HG03521 (cell line): ENCODE measurements around the gene IGSF21.

ENCODE experiments used
- ATAC-seq: cut with Tn5 transposase; IDR thresholded peaks from one replicate; pipeline ENCODE4 v1.9.1; 2021; ENCODE audit warnings: mild to moderate bottlenecking, moderate library complexity; ENCODE audit not compliant: unreplicated experiment

Gene IGSF21

DNA sequence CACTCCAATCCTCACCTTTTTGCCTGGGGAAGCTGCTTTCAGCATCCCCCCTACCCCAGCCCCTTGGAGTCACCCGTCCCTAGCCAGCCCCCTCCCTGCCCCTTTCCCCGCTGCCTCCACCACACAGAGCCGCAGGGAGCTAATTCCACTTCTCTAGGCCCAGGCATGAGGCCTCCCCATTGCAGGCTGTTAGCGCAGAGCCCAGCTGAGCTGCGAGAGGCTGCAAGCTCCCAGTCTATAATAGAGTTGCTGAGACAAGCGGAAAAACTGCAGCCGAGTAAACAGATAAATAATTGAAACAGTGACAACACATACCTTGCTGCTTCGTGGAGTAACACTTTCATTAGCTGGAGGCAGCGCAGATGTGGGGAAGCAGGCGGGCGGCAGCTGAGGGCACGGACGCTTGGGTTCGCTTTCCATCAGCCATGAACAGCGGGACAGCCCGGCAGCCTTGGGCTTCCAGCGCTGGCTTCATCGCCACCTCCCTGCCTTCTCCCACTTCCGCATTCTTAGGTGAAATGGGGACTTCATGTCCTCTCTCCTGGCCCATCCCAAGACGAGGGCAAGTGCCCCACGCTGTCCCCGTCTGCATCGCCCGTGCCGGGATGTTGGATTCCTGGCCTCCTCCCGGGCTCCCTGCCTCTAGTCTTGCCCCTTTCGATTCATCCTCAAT, 183.3 kb downstream of the IGSF21 start:
- ATAC-seq, result no peak

DNA sequence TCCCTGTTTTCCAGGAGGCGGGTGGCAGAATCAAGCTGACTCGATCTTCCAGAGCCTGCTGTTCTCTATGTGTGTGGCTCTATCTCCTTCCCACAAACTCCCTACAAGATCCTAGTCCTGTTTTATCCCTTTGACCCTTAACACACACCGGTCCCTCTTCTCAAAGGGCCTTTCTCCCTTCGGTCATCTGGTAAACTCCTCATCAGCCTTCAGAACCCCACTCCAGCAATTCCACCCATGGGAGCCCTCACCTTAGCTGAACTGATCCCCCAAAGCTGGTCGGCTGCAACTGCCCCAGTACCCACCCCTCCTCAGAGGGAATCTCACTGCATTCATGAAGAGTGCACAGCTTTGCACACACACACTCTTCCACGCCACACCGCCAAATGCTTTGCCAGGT, 184.9 kb downstream of the IGSF21 start:
- ATAC-seq, result no peak

DNA sequence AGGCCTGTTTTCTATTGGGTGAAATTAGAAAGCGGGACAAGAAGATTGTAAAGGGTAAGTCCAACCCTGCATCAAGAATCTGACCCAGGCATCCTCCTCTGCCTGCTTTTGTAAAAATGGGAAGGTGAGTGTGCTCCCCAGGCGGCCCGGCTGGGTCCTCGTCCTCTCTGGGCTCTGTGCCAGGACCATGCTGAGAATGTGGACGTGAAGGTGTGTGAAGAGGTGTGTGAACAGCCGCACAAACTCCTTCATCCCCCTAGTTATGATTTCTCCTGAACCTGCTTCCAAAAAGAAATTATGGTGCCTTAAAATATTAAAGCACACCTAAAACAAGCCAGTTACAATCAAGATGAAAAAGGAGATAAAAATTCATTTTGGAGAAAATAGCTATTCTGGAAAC, 185.7 kb downstream of the IGSF21 start:
- no peak for ATAC-seq

DNA sequence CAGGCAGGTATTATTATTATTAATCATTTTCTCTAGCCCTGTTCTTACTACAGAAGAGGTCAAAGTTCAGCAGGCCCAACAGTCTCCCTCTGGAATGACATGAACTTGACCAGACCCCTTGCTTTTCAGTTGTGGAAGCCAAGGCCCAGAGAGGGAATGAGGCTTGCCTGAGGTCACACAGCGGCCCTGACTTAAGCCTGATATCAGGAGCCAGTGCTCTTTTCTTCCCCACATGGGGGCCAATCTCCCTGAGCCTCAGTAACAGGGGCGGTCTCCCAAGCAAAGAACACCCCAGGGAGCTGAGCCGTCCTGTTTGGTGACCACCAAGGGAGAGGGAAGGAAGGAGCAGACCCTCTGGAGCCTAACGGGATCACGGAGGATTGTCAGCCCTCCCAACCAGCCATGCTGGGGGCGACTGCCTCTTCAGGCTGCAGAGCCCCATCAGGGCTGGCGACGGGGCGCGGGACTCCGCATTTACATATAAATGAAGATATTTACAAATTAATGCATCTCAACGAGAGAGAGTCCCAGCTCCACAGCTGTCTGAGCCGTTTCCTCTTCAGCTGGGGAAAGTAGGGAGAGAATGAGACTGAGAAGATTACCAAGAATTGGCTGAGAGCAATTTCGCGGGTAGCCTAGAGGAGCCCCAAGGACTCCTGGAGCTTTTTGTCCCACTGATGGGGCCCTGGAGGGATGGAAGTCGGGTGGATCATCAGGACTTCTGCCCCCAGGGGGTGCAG, 187.0 kb downstream of the IGSF21 start:
- ATAC-seq, result no peak

DNA sequence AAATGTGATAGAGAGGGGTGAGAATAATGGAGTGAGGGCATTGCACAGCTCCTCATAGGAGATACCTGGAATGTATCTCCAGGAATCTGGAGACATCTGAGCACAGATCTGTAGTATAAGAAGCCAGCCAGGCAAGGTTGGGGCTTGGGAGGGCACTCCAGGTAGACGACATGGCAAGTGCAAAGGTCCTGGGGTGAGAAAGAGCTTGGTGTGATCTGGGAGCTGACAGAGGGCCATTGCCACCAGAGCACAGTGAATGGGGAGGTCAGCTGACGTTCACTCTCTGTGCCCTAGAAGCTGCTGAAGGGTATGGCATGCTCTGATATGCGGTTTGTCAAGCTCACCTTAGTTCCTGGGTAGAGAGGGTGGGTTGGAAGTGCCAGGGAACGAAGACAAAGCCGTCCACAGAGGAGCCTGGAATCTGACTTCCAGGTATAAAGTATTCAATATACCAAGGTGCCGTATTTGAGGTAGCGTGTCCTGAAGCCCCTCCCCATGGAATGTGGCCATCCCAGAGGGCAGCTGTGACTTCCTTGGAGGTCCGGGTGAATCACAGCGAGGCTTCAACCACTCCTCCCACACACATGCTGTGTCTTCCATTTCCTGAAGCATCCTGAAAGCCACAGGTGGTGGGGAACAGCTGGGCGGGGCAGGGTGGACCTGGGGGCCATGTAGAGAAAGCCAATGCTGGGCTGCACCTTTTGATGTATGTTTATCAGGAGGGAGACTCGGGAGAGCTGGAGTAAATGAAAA, 190.5 kb downstream of the IGSF21 start:
- no peak for ATAC-seq

DNA sequence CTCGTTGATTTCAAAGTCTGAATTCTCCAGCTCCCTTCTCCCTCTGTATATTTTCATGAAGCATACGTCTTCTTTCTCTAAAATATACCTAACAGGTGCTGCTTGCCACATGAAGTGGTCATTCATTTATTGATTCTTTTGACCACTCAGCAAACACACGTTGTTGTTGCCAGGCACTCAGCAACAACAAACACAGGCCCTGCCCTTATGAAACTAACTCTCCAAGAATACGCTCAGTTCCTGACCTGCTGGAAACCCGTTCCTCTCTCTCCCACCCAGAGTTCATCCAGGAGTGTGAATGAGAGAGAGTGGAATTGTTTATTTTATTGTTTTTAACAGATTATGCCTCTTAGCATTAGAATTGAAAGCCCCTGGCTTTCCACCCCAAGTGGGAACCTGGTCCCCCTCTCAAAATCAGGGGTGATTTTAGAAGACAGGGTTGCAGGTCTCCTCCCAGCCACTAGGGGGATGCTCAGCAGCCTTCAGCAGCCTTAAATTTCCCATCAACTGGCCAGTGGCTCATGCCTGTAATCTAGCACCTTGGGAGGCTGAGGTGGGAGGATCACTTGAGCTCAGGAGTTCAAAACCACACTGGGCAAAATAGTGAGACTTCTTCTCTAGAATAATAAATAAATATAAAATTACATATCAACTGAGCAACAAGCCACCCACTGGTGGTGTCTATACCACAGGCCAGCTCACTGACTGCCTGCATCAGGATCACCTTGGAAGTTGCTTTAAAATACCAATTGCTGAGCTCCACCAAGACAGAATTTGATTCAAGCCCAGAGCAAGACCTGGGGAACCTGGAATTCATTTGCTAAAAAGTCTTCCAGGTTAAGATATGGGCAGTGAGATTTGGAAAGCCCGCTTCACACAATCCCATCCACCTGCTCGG, 192.1 kb downstream of the IGSF21 start:
- no peak for ATAC-seq

DNA sequence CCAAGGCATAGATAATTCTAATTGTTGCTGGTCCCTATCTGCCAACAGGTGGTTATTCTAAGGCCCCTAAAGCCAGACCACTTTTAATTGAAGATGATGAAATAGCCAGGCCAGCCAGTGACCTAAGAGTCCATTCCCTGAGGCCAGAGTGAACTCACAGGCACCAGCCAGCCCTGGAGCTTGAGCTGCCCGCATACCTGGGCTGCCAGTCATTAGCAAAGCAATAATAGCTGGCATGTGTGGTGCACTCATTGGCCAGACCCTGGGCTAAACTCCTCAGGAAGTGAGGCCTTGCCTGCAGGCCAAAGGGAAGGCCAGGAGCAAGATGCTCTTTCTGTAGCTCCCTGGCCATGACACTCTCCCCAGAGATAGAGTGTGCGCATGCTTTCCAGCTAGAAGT, 192.8 kb downstream of the IGSF21 start:
- no peak for ATAC-seq

DNA sequence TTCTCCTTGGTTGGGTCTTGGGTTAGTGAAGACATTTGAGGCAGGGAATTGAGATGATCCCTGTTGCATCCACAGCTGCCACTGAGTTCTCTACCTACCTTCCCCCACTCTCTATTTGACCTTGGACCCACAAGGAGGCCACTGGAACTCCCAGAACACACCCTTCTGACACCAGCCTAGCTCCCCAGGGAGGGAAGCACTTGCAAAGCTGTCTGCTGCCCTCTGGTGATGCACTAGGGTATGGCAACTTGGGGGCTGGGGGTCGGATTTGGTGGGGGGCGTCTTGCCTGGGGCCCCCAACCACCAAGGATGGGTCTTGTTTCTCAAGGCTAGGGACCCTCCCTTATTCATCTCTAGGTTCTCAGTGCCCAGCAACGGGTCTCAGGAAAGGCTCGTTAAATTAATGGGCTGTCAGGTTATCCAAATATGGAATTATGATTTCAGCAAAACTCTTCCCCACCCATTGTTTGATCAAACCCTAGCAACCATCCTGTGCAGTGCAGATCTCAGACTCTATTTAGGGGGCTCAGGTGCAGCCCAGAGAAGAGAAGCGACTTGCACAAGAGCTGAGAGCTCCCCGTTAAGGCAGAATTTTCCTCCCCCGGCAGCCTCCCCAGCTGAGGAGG, 195.3 kb downstream of the IGSF21 start:
- ATAC-seq, result no peak

DNA sequence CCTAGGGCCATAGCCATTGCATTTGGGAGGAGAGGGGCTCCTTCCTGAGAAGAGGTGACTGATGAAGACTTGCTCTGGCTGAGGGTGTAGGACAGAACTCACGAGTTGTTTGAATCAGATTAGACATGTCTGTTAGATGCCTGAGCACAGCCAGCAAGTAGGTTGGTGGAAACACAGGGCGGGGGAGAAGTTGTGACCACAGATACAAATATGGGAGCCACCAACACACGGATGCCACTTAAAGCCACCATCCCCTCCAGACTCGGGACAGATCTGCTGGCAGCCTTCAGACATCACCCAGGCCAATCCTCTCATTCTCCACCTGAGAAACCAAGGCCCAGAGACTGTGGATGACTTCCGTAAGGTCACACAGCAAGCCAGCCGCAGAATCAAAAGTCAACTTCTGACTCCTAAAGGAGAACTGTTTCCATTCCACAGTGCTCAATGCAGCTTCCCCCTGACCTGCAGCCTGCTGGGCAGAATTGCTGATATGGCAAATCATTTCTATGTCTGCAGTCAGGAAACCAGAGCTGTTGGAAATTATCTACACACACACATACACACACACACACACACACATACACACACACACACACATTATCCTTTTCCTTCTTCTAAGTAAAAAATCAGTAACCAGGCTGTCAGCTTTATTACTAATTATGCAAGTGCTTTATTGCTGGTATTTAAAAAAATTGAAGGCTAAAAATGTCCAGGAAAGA, 196.7 kb downstream of the IGSF21 start:
- no peak for ATAC-seq

DNA sequence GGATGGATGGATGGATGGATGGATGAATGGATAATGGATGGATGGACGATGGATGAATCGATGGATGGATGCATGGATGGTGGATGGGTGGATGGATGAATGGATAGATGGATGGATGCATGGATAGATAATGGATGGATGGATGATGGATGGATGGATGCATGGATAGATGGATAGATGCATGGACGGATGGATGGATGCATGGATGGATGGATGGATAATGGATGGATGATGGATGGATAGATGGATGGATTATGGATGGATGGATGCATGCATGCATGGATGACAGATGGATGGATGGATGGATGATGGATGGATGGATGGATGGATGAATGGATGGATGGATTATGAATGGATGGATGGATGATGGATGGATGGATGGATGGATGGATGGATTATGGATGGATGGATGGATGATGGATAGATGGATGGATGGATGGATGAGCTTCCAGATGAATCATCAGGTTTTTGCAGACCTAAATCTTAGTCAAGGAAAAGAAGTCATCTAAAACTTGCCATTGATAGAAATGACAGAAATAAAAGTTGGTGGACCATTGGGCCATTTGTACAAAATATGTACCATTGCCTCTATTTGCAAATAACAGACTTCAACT, 197.7 kb downstream of the IGSF21 start:
- ATAC-seq, result no peak

DNA sequence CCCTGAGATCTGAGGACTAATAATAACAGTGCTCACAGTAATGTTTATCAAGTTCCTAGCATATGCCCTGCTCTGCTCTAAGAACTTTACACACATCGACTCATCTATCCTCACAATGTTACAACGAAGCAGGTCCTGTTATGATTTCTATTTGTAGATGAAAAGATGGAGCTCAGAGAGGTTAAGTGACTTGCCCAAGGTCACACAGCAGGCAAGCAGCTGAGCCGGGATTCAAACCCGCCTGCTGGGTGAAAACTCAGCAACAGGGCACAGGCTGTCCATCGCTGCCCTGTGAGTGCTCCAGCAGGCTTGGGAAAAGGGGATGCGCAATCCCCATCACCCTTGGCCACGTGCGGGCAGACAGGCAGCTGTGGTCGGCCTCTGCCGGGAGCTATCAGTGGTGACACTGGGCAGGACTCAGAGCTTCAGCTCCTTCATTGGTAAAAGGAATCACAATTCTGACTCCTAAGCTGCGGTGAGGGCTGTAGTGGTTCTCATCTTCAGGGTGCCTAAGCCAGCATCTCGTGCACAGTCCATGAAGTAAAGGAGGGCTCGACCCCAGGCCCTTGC, 199.8 kb downstream of the IGSF21 start:
- ATAC-seq, result no peak

DNA sequence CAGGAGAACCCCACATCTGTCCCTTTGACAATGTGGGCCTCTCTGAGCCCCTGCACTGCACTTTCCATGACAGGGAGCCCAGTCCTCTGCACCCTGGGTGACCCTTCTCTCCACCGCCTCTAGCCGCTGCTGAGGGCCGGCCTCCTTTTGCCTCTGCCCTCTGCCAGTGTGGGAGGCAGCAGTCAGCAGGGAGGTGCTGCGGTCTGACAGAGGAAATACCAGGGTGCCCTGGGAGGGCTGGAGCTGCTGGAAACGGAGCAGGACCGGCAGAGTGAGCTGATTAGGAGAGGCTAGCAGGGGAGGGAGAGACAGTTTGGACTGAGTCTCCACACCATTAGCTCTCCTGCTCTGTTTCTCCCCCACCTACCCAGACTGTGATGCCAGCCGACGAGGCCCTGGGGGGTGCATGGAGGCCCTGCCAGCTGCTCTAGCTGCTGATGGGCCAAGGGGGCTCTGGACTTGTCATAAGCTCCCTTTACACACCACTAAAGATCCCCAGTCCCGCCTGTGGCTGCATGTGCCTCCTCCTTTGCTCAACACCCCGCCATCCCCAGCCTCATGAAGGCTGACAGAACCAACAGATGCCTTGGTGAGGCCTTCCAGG, 202.1 kb downstream of the IGSF21 start:
- ATAC-seq, result no peak

DNA sequence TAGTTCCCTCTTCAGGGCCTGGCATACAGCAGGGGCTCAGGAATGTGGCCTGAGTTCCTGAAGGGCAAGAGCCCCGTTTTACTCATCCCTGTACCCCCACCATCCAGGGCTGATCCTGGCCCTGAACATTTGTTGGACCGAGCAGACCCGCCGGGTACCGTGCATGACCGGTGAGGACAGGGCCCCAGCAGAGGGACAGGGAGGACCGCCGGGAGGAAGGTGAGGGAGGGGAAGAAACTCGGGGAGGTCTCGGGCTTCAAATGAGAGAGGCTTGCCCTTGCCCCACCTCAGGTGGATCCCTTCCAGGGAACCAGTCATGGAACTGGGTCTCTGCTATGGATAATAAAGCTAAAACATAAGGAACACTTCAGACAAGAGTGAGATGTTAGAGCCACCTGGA, 205.4 kb downstream of the IGSF21 start:
- ATAC-seq, result no peak

DNA sequence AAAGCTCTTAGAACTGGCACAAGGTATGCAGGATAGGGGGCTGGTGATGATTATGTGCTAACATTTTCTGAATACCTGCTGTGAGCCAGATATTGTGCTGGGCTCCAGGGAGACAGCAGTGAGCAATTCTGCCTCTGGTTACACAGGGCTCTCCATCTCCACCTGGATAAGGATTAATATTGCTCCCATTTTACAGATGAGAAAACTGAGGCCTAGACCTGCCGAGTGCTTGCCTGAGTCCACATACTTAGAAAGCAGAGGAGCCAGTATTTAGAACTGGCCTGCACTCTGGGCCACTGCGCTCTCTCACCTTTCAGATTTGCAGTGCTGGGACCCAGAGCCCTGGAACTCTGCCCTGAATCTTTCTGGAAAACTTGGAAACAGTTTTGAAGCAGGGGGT, 205.9 kb downstream of the IGSF21 start:
- no peak for ATAC-seq

DNA sequence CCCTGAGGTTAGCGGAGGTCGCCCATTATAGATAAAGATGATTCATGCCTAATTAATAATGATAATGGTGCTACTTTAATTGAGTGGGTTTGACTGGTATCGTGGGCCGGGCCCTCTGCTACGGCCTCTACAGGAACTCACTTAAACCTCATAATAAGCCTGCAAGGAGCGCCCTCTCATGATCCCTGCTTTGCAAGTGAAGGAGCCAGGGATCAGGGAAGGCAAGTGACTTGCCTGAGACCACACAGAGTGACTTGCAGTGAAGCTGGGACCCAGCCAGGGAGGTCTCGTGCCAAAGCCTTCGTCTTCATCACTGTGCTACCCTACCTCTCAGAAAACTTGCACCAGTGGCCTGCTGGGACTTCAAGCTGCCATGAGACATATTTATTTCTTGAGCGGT, 206.8 kb downstream of the IGSF21 start:
- ATAC-seq, result no peak

DNA sequence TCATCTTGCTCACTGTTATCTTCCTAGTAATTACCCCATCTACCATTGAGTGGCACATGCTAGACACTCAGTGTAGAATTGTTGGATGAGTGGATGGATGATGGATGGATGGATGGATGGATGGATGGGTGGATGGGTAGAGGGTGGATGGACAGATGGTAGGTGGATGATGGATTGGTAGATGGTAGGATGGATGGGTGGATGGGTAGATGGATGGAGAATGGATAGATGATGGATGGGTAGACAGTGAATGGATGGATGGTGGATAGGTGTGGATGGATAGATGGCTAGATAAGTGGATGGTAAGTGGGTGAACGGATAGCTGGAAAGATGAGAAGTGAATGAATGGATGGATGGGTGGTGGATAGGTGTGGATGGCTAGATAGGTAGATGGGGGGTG, 207.9 kb downstream of the IGSF21 start:
- no peak for ATAC-seq

DNA sequence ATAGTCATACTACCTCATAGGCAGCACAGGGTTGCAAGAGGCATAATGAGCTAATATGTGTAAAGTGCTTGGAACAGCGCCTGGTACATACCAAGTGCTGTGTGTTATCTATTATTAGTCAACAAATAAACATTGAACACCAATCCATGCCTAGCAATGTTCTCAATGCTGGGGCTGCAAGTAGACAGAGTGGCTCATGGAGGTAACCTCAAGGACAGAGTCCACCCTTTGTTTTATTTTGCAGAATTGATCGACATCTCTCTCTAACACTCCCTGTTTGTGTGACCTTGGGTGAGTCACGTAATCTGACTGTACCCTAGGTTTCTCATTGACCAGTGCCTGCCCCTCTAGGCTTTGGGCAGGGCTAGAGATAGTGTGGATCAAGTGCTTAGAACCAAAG, 209.2 kb downstream of the IGSF21 start:
- no peak for ATAC-seq

DNA sequence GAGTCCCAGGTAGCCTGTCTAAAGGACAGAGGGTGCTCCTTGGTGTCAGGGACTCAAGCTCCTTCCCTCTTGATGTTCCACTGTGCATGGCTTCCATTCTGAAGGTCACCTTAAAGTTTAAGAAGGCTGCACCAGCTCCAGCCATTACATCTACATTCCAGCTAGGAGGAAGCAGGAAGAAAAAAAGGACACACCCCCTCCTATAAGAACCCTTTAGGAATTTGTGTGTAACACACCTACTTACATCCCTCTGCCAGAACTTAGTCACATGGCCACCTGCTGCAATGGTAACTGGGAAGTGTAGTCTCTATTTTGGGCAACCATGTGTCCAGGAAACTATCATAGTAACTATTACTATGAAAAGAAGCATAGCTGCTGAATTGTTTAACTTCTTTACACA, 211.5 kb downstream of the IGSF21 start:
- no peak for ATAC-seq

DNA sequence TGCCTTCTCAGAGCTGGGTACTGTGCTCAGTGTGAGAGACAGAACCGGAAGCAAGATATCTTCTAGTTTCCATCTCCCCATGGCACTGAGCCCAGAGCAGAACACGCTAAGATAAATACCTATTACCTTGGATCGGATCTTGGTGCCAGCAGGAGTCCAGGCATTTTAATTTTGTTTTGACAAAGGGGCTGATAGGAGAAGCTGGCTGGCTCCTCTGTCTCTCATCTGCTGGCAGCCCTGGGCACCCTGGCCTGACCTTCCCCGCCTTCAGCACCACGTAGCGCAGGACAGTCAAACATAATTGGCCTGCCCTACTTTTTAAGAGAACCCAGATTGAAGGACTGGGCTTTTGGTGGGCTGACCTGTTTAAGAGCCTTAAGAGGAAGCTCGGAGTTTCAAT, 212.5 kb downstream of the IGSF21 start:
- no peak for ATAC-seq
